Esophagus muscularis mucosa (tissue), 4 donors: Measurements from ENCODE around the gene TICAM2. TPM values are rescaled to one million over a fixed set of nuclear protein-coding genes. Genes with fewer than 3 reads are reported as not detected.

Experiments
- DNase-seq: peaks from one replicate; pipeline ENCODE4 v3.0.0-alpha.2; 2017; ENCODE audit errors: extremely low spot score
- H3K27ac ChIP-seq, 4 donors: fragments of 200-600 bp; sonication (generic); replicated peaks in 1 of 4; 1 replicate in 3 of 4; 2 replicates in 1 of 4; pipeline ENCODE4 v1.5.1; 2016 to 2019; ENCODE audit warnings: mild to moderate bottlenecking in 1 of 4
- H3K27me3 ChIP-seq, 4 donors: fragments of 200-600 bp; sonication (generic); one replicate each; pipeline versions ENCODE4 v1.5.1 to v1.6.0; 2016 to 2019
- H3K36me3 ChIP-seq, 4 donors: fragments of 200-600 bp; sonication (generic); one replicate each; pipeline ENCODE4 v1.5.1; 2016 to 2019
- H3K4me1 ChIP-seq, 4 donors: fragments of 200-600 bp; sonication (generic); one replicate each; pipeline ENCODE4 v1.5.1; 2016 to 2019
- H3K4me3 ChIP-seq, 4 donors: fragments of 200-600 bp; sonication (generic); 1 replicate in 2 of 4; 2 replicates in 2 of 4; pipeline ENCODE4 v1.5.1; 2016 to 2019; ENCODE audit warnings: mild to moderate bottlenecking in 4 of 4, moderate library complexity in 1 of 4
- H3K9me3 ChIP-seq, 4 donors: fragments of 200-600 bp; sonication (generic); 1 replicate in 3 of 4; 2 replicates in 1 of 4; pipeline ENCODE4 v1.5.1; 2016 to 2019
- CTCF ChIP-seq, 3 experiments: fragments of 200-600 bp in 2 of 3; fragments of 450-650 bp in 1 of 3; sonication (generic) in 2 of 3; IDR thresholded peaks; one replicate each; pipeline ENCODE4 v1.5.1; 2017 to 2019; ENCODE audit warnings: antibody characterized with exemption in 3 of 3, mild to moderate bottlenecking in 2 of 3, moderate library complexity in 1 of 3
- EP300 ChIP-seq: sonication (generic); formaldehyde crosslinking; IDR thresholded peaks from one replicate; pipeline ENCODE4 v1.6.1; 2017; ENCODE audit warnings: antibody characterized with exemption
- POLR2A ChIP-seq: fragments of 450-650 bp; IDR thresholded peaks from one replicate; pipeline ENCODE4 v1.6.1; 2017; ENCODE audit warnings: antibody characterized with exemption, moderate library complexity, mild to moderate bottlenecking, low read depth
- POLR2AphosphoS5 ChIP-seq, 2 donors: sonication (generic); formaldehyde crosslinking; IDR thresholded peaks; one replicate each; pipeline ENCODE4 v1.6.1; 2017; ENCODE audit warnings: antibody characterized with exemption in 2 of 2
- WGBS: methylation state at CpG from one replicate; pipeline ENCODE4 v1.1.5; 2018; 5-methylcytosine and 5-hydroxymethylcytosine counted together
- intact Hi-C: fragments of 100-400 bp; cut with DNase I; formaldehyde crosslinking; loops from one replicate; pipeline ENCODE4 v1.15.1; 2023
- total RNA-seq, 4 donors: library from RNA; depleted of rRNA; stranded (reverse); fragments of >200 nt; gene quantifications; one replicate each; pipeline versions ENCODE4 v1.1.0 to v1.2.1, GENCODE V29; 2016

Gene TICAM2
- total RNA-seq, 4 donors from 2014 or later: 1.2 to 3.0 (median 1.5) TPM

GRCh38 chr5:115625579-115626444, 23.5 kb upstream of the TICAM2 start, which contains the start of gene TMED7:
Gene TMED7 (minus strand): TSS chr5:115626036. CDS start chr5:115625792, 244 bp downstream.
- 1% methylated on average over 45 of the region's 77 CpGs for WGBS
- no peaks in the 10 kb centered on the region for H3K36me3 ChIP-seq
- no peaks in the 10 kb centered on the region for H3K9me3 ChIP-seq
- H3K4me3 ChIP-seq: peak within 1 kb of the TSS; percentile 74 to 94 (median 90)
- H3K4me1 ChIP-seq: peaks cover 30 to 48% (median 43%) of the 10 kb centered on the region in 4 donors
- DNase-seq: peak; percentile 100
- TF ChIP-seq EP300 (peak; percentile 14), POLR2A (peak; percentile 75), POLR2AphosphoS5 (IDR thresholded peaks at IDR 0.05) (peak; percentile 94 to 98), CTCF (IDR thresholded peaks at IDR 0.05) (peak in 1 of 3 experiments; percentile 34)
- no peaks in the 10 kb centered on the region for H3K27me3 ChIP-seq
- intact Hi-C loops: no loop called here
- peak within 1 kb of the TSS; percentile 91 to 95 (median 94) for H3K27ac ChIP-seq

- Histone ChIP-seq H3K27me3 (no peaks in the 10 kb centered on the region), H3K4me1 (peaks cover 30 to 51% (median 43%) of the 10 kb centered on the region in 4 donors), H3K4me3 (peak overlapping the region; percentile 74 to 94 (median 90)), H3K9me3 (no peaks in the 10 kb centered on the region), H3K27ac (peak overlapping the region; percentile 91 to 95 (median 94)), H3K36me3 (peaks cover 0 to 5% (median 4%) of the 10 kb centered on the region in 4 donors)
- TF ChIP-seq EP300: no peak
- TF ChIP-seq POLR2A: no peak
- TF ChIP-seq CTCF (IDR thresholded peaks at IDR 0.05): no peak
- no peak for TF ChIP-seq POLR2AphosphoS5 (IDR thresholded peaks at IDR 0.05)
- DNase-seq: no peak
- WGBS: 37% methylated on average over 3 of the region's 3 CpGs
- intact Hi-C loops: no loop called here
These were observed 22.7 kb upstream of the TICAM2 start for GRCh38 chr5:115624994-115625393.

GRCh38 chr5:115623658-115624057, 21.4 kb upstream of the TICAM2 start:
- TF ChIP-seq POLR2AphosphoS5 (IDR thresholded peaks at IDR 0.05): no peak
- peaks cover 0 to 19% (median 17%) of the 10 kb centered on the region in 4 donors for H3K36me3 ChIP-seq
- peaks cover 30 to 51% (median 43%) of the 10 kb centered on the region in 4 donors for H3K4me1 ChIP-seq
- peak overlapping the region; percentile 74 to 94 (median 90) for H3K4me3 ChIP-seq
- no peak for DNase-seq
- H3K27me3 ChIP-seq: no peaks in the 10 kb centered on the region
- H3K9me3 ChIP-seq: no peaks in the 10 kb centered on the region
- 53% methylated on average over 5 of the region's 5 CpGs for WGBS
- H3K27ac ChIP-seq: peak overlapping the region in 2 of 4 donors; percentile 93 to 94
- intact Hi-C loops: no loop called here

- intact Hi-C loops: no loop called here
- TF ChIP-seq POLR2AphosphoS5 (IDR thresholded peaks at IDR 0.05): no peak
- WGBS: 76% methylated on average over 4 of the region's 4 CpGs
- DNase-seq: no peak
- Histone ChIP-seq H3K4me3 (no peak overlapping the region), H3K36me3 (peaks cover 0 to 35% (median 24%) of the 10 kb centered on the region in 4 donors), H3K4me1 (peaks cover 30 to 48% (median 42%) of the 10 kb centered on the region in 4 donors), H3K9me3 (no peaks in the 10 kb centered on the region), H3K27ac (no peak overlapping the region), H3K27me3 (no peaks in the 10 kb centered on the region)
These were observed 19.2 kb upstream of the TICAM2 start for GRCh38 chr5:115621365-115621900.

- Histone ChIP-seq H3K4me1 (peaks cover 0 to 14% (median 10%) of the 10 kb centered on the region in 4 donors), H3K9me3 (no peaks in the 10 kb centered on the region), H3K27me3 (no peaks in the 10 kb centered on the region), H3K27ac (no peak overlapping the region), H3K36me3 (peaks cover 0 to 66% (median 38%) of the 10 kb centered on the region in 4 donors), H3K4me3 (no peak overlapping the region)
- no peak for DNase-seq
- intact Hi-C loops: no loop called here
- TF ChIP-seq POLR2AphosphoS5 (IDR thresholded peaks at IDR 0.05): no peak
- no peak for TF ChIP-seq CTCF (IDR thresholded peaks at IDR 0.05)
- no peak for TF ChIP-seq EP300
- no peak for TF ChIP-seq POLR2A
- WGBS: 0% methylated on average over 1 of the region's 1 CpG
These were observed 14.6 kb upstream of the TICAM2 start for GRCh38 chr5:115616892-115617291.
